ENCODE data around the gene C17orf107.

C17orf107 gene

DNA sequence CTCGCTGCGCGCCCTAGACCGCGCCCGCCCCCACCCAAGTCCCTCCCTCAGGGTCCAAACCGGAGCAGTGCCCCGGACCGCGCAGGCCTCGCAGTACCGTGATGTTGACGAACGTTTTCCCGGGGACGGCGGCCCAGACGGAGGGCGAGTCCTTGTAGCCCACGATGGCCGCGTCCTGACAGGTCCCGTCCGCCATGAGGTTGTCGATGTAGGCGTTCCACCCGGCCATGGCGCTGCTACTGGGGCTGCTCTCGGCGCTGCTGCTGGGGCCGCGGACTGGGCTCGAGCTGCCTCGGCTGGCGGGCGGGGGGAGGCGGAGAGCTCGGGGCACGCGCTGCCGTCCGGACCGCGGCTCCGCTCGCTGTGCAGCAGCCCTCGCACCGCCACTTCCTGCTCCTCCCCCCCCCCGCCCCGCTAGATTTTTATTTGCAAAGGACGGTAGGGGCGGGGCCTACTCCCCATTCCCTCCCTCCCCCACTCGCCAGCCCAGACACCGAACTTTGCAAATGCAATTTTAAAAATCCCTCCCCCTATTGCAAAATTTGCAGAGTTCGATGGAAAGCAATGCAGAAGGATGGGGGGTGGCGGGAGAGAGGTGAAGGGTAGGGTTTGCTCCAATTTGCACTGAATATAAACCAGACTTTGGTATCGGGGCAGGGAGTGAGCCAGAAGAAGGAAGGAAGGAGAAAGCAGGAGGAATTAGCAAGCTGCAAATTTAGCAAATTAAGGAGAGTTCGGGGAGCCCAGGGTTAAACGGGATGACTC, 49.0 kb downstream of the C17orf107 start, which contains the start of gene PFN1:
Gene PFN1, minus strand, starts transcription at position 365 of the 765 bp plus-strand sequence. Its CDS starts 136 bp downstream, at position 229.
- DNase-seq (ENCODE audit: low read depth in 2 of 2): peak; percentile 87 to 88

DNA sequence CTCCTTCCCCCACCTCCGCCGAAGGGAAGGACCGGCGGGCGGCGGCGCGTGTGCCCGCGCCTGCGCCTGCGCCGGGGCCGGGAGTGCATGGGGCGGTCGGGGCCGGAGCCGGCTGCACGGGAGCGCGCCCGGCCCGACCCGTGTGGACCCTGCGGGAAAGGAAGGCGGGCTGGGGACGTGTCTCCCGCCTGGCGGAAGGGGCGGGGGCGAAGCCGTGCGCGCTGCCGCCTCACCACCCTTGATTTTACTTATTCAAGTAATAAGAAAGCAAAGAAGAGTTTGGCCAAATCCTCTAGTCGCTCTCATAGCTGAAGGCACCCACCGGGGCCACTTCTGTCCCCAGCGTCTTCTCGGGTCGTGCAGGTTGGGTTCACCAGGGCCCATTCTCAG, 49.6 kb downstream of the C17orf107 start:
- peak in 1 of 2 donors; percentile 67 for DNase-seq (ENCODE audit: low read depth in 2 of 2)

DNA sequence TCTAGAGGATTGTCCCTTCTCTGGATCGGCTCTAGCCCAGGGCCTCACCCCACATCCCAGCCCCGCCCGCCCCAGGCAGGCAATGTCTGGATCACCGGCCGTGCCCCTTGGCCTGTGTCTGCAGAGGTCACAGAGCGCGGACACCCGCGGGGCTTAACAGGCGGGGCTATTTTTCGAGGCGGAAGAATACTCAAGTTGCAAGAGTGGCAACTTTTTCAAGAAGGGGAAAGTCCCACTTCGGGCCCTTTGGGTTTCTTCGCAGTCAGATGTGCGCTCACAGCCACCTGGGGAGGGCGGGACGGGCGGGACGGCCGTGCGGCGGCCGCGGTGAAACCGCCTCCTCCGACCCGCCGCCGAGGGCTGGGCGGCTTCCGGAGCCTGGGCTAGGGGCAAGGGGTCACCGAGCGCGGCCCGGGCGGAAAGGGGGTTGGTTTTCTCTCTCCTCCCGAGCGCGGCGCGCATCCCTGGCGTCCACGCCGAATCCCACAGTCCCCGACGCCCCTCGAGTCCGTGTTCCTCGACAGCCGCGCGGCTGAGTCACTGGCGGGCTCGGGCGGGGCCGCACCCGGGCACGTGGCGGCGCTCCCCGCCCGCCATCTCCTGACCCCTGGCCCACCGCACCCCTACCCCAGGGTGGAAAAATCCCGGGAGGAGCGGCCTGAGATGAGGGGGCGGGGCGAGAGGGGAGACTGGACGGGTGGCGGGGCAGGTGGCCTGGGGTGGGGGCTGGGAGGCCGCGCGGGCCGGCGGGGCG, 50.2 kb downstream of the C17orf107 start:
- peak; percentile 69 to 73 for DNase-seq (ENCODE audit: low read depth in 2 of 2)

DNA sequence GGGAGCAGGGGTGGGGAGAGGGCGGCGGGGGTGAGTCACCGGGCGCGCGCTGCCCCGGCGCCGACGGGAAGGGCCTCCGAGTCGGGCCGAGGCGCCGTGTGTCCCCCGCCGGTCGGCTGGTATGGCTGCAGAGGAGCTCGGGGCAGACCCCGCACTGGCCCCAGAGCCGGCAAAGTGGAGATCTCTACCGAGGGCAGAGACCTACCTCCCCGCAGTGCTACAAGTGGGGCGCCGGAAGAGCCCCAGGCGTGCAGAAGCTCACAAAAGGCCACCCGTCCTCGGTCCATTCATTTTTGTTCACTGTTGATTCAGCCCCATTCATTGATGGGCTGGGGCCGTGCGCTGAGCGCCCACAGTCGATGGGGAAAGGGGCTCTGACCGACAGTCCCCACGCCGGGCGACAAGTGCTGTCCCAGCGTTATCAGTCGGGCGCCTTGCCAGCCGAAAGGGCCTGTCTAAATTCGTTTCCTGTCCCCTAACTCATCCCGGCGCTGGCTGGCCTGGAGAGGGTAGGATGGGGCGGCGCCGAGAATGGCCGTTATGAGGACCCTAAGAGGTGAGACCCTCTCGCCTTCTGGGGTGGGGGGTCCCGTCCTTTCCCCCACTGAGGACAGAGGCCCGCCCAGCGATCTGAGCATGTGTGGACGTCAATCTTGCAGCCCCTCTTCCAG, 50.9 kb downstream of the C17orf107 start:
- peak in 1 of 2 donors; percentile 44 for DNase-seq (ENCODE audit: low read depth in 2 of 2)

DNA sequence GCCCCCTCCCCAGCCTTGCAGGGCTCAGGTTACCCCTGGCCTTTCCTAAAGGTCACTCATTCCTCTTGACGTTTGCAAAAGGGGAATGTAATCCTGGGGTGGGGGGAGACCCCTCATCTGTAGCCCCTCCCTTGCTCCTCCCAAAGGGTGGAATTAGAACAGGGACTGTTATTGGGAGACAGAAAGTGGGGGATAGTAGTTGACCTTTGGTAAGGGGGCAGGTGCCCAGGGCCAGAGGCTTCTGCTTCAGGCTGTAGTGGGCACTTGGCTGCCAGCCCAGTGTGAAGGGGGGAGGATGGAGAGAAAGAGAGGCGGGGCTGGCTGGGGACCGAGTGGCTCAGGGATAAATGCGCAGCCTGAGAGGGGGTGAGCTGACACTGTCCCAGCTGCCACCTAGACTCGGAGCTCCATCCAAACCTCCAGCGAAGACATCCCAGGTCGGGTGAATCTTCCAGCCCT, 51.4 kb downstream of the C17orf107 start, which contains the start of gene ENO3:
Gene ENO3, plus strand, starts transcription at position 374 of the 459 bp plus-strand sequence. CDS start 711 bp downstream, outside the sequence.
- DNase-seq (ENCODE audit: low read depth in 2 of 2): no peak

DNA sequence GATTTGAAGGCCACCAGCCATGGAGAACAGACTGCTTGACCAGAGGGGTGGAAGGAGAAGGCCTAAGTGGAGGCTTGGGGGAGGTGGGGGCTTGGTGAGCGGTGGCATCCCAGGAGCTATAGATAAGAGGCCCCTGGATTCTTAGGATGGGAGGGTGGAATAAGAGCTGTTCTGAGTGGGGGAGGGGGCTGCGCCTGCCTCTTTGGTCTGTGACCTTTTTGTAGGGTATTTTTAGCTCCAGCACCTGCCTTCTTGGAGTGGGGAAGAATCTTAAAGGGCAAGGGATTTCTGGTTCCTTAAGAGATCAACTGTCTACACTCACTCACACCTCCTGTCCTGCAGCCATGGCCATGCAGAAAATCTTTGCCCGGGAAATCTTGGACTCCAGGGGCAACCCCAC, 52.1 kb downstream of the C17orf107 start:
- no peak for DNase-seq (ENCODE audit: low read depth in 2 of 2)

Data from stimulated activated CD4-positive, alpha-beta T cell treated with anti-CD3 and anti-CD28 coated beads, Interleukin-1b, Interleukin-23, amount 100 ng/mL, for 4 hours (primary cell).